K562 (cell line): ENCODE results near the gene GPR39. TPM values are rescaled to one million over a fixed set of nuclear protein-coding genes. Genes with fewer than 3 reads are reported as not detected.

ENCODE experiments used
- ATAC-seq: fragments of 200-7000 bp; cut with Tn5 transposase; 3 replicates; pipeline ENCODE4 v1.9.1; 2020; ENCODE audit warnings: moderate library complexity
- BruUV-seq: library from RNA; stranded (reverse); fragments of 400-500 nt; replicated peaks from 2 replicates; lab custom pipeline; 2021; lab: Mats Ljungman, UMichigan
- CTCF ChIA-PET: fragments of 300-600 bp; formaldehyde crosslinking; extraction: SDS; loops from one replicate; lab custom pipeline; 2021; ENCODE audit warnings: low intra/inter-chr PET ratio; lab: Yijun Ruan, JAX
- POLR2A ChIA-PET: fragments of 300-600, 350-650 bp; sonication (Branson Sonifier 250); formaldehyde crosslinking; extraction: SDS; loops from one replicate; lab custom pipeline; 2021; ENCODE audit warnings: antibody characterized with exemption, inconsistent platforms; lab: Yijun Ruan, JAX
- DNase-seq, 4 experiments: peaks; one replicate each; pipeline versions ENCODE4 v3.0.0 to v3.0.0-alpha.2; 2011 to 2018; ENCODE audit warnings: low spot score in 3 of 4, mixed read lengths in 3 of 4; ENCODE audit errors: extremely low read depth in 1 of 4
- FAIRE-seq: peaks from 2 replicates; lab custom pipeline; 2011; peaks lifted over from hg19 to GRCh38; lab: Jason Lieb, UNC
- H2AFZ ChIP-seq: 2 replicates; pipeline ENCODE4 v1.6.0; 2011; ENCODE audit warnings: low read depth, low read length, control low read depth, inconsistent platforms
- H3K27ac ChIP-seq: fragments of 200-600 bp; 3 replicates; pipeline ENCODE4 v1.8.0; 2011; ENCODE audit warnings: low read depth, mild to moderate bottlenecking, control low read depth, inconsistent platforms, low read length, moderate library complexity, mixed read lengths; ENCODE audit errors: extremely low read depth
- H3K27me3 ChIP-seq, 2 experiments: fragments of 300-600 bp in 1 of 2; 2 replicates in 1 of 2; 3 replicates in 1 of 2; pipeline versions ENCODE4 v1.6.0 to v1.8.0; 2011; ENCODE audit warnings: inconsistent platforms in 2 of 2, low read length in 2 of 2, mild to moderate bottlenecking in 1 of 2, mixed read lengths in 1 of 2, moderate library complexity in 1 of 2; ENCODE audit not compliant: control insufficient read depth in 2 of 2, insufficient read depth in 2 of 2
- H3K36me3 ChIP-seq: fragments of 300-600 bp; 3 replicates; pipeline ENCODE4 v1.8.0; 2011; ENCODE audit warnings: mild to moderate bottlenecking, low read length, inconsistent platforms; ENCODE audit not compliant: control insufficient read depth, insufficient read depth
- H3K4me1 ChIP-seq, 2 experiments: fragments of 200-600 bp in 1 of 2; replicated peaks in 1 of 2; 2 replicates in 1 of 2; 3 replicates in 1 of 2; pipeline versions ENCODE4 v1.5.1 to v1.8.0; 2011; ENCODE audit warnings: inconsistent platforms in 2 of 2, low read length in 2 of 2, mild to moderate bottlenecking in 1 of 2, mixed read lengths in 1 of 2, moderate library complexity in 1 of 2; ENCODE audit not compliant: control insufficient read depth in 2 of 2, insufficient read depth in 2 of 2
- H3K4me2 ChIP-seq: 2 replicates; pipeline ENCODE4 v1.6.1; 2011; ENCODE audit warnings: low read length, control low read depth, inconsistent platforms, mixed read lengths; ENCODE audit not compliant: insufficient read depth
- H3K4me3 ChIP-seq: fragments of 200-600 bp; sonication (generic), shearing (Covaris generic); 2 replicates; pipeline ENCODE4 v1.5.1; 2016; ENCODE audit warnings: control low read depth, inconsistent platforms
- H3K79me2 ChIP-seq: fragments of 200-600 bp; 3 replicates; pipeline ENCODE4 v1.8.0; 2011; ENCODE audit warnings: low read length, inconsistent platforms; ENCODE audit not compliant: control insufficient read depth, insufficient read depth
- H3K9ac ChIP-seq, 2 experiments: 2 replicates each; pipeline versions ENCODE4 v1.6.0 to v1.6.1; 2011; ENCODE audit warnings: low read depth in 2 of 2, low read length in 2 of 2, control low read depth in 1 of 2, inconsistent platforms in 1 of 2, mild to moderate bottlenecking in 1 of 2, mixed read lengths in 1 of 2; ENCODE audit not compliant: insufficient read depth in 1 of 2
- H3K9me1 ChIP-seq: one replicate; pipeline ENCODE4 v1.6.0; 2011; ENCODE audit warnings: inconsistent platforms, mild to moderate bottlenecking, low read length, moderate library complexity; ENCODE audit not compliant: control insufficient read depth, insufficient read depth
- H3K9me3 ChIP-seq: replicated peaks from 2 replicates; pipeline ENCODE4 v1.5.1; 2011; ENCODE audit warnings: low read depth, low read length, inconsistent platforms; ENCODE audit not compliant: control insufficient read depth, insufficient read depth
- H4K20me1 ChIP-seq: replicated peaks from 2 replicates; pipeline ENCODE4 v1.6.1; 2011; ENCODE audit warnings: low read length, inconsistent platforms, mixed read lengths; ENCODE audit not compliant: control insufficient read depth, insufficient read depth
- ARNT ChIP-seq, 2 experiments: fragments of 450-650 bp; IDR thresholded peaks; 2 replicates each; pipeline ENCODE4 v1.6.1; 2016; ENCODE audit warnings: mild to moderate bottlenecking in 1 of 2
- ASH1L ChIP-seq: fragments of 450-650 bp; IDR thresholded peaks from 2 replicates; pipeline ENCODE4 v1.6.1; 2018; ENCODE audit warnings: borderline replicate concordance, mild to moderate bottlenecking, low read depth; ENCODE audit not compliant: partially characterized antibody
- CC2D1A ChIP-seq: fragments of 450-650 bp; IDR thresholded peaks from 2 replicates; pipeline ENCODE4 v1.6.1; 2017; ENCODE audit warnings: mild to moderate bottlenecking
- SIN3B ChIP-seq: fragments of 450-650 bp; IDR thresholded peaks from 2 replicates; pipeline ENCODE4 v1.6.1; 2017; ENCODE audit warnings: low read depth, mild to moderate bottlenecking, moderate library complexity
- SMAD4 ChIP-seq: fragments of 250-450 bp; sonication (Bioruptor Pico); conservative IDR thresholded peaks from 2 replicates; pipeline ENCODE4 v1.8.0; 2021; ENCODE audit warnings: inconsistent platforms, mild to moderate bottlenecking, moderate library complexity
- SMARCC2 ChIP-seq: fragments of 450-650 bp; IDR thresholded peaks from 2 replicates; pipeline ENCODE4 v1.6.1; 2017; ENCODE audit warnings: antibody characterized with exemption, moderate library complexity, mild to moderate bottlenecking, low read depth
- SUPT5H ChIP-seq: fragments of 450-650 bp; IDR thresholded peaks from 2 replicates; pipeline ENCODE4 v1.6.1; 2016
- ZNF232 ChIP-seq: sonication (generic); formaldehyde crosslinking; IDR thresholded peaks from 2 replicates; pipeline ENCODE4 v1.8.0; 2022; ENCODE audit warnings: mild to moderate bottlenecking, missing genetic modification reagents
- ZNF282 ChIP-seq: sonication (generic); formaldehyde crosslinking; IDR thresholded peaks from 2 replicates; pipeline ENCODE4 v1.8.1; 2023; ENCODE audit warnings: missing genetic modification reagents
- ZNF408 ChIP-seq: fragments of 250-450 bp; sonication (Bioruptor Pico); IDR thresholded peaks from 2 replicates; pipeline ENCODE4 v1.4.0; 2020; ENCODE audit warnings: low read depth, mild to moderate bottlenecking, moderate library complexity
- WGBS: fragments of 100-300 bp; shearing (Covaris generic); methylation state at CpG from one replicate; pipeline ENCODE4 v1.1.6; 2016; ENCODE audit warnings: low coverage, mixed read lengths; ENCODE audit not compliant: insufficient coverage; ENCODE audit errors: missing lambda C conversion rate; 5-methylcytosine and 5-hydroxymethylcytosine counted together
- in situ Hi-C: fragments of 300-500 bp; cut with MboI; formaldehyde crosslinking; loops from 4 replicates; pipeline ENCODE4 v1.15.0; 2018; ENCODE audit warnings: inconsistent platforms, mixed read lengths
- intact Hi-C: fragments of 100-400 bp; cut with micrococcal nuclease; formaldehyde crosslinking; loops from 2 replicates; pipeline ENCODE4 v1.14.2; 2022
- polyA plus RNA-seq, 8 experiments: library from polyadenylated mRNA; depleted of rRNA in 4 of 8; stranded (reverse) in 5 of 8; unstranded in 3 of 8; fragments of >200 nt; fragmentation: Nextera tagmentation in 2 of 8; fragmentation: Illumina TruSeq in 1 of 8; extraction: Ambion mirVana in 2 of 8; extraction: Trizol in 1 of 8; gene quantifications; 2 replicates each; pipeline versions ENCODE4 v1.2.1 to v1.2.3, GENCODE V29; 2011 to 2014; ENCODE audit warnings: inconsistent platforms in 1 of 8, missing spikeins in 1 of 8
- total RNA-seq, 7 experiments: library from RNA; depleted of rRNA in 6 of 7; stranded (reverse); fragments of >200 nt in 6 of 7; fragmentation: Illumina TruSeq in 2 of 7; extraction: Trizol in 2 of 7; gene quantifications; 2 replicates each; pipeline versions ENCODE4 v1.2.1 to v1.2.3, GENCODE V29; 2011 to 2021; ENCODE audit warnings: low replicate concordance in 1 of 7

The GPR39 gene
- total and polyA plus RNA-seq, 9 of the 15 experiments (the other 6 are each of a cell fraction or from before 2014, with no cell fraction given) = 0.04 TPM; not detected in 8

DNA sequence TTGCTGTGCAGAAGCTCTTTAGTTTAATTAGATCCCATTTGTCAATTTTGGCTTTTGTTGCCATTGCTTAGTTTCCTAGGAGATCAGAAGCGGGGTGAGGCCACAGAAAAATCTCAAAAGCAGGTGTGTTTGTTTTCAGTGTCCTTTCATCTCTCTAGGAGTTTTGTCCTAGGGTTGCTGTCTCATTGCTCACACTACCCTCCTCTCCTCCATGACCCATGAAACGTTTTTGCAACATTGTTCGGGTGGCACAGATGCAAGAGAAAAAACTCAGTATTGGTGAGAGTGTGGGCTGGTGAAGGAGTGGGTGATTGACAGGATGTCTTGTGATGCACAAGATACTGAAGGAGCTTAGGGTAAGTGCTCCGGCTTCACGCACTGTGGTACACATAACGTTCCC, 149.8 kb downstream of the GPR39 start:
- in situ Hi-C loops = no loop called here
- no peak for FAIRE-seq
- no TSS peak for BruUV-seq

DNA sequence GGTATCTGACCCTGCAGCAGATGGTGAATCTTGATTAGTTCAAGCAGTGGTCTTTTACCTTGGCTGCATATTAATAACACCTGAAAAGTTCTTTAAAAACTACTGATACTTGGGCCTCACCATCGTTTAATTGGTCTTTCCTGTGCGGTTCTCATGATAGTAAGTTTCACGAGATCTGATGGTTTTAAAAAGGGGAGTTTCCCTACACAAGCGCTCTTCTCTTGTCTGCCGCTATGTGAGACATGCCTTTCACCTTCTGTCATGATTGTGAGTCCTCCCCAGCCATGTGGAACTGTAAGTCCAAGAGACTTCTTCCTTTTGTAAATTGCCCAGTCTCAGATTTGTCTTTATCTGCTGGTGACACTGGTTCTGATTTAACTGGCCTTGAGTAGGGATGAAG, 151.1 kb downstream of the GPR39 start:
- ATAC-seq = no peak
- TF ChIP-seq SUPT5H (no peak), ASH1L (no peak), CC2D1A (no peak), ZNF282 (CRISPR knock-in tag) (no peak), SMAD4 (no peak), ARNT (IDR thresholded peaks at IDR 0.05) (no peak), ZNF232 (CRISPR knock-in tag) (no peak), ZNF408 (CRISPR knock-in tag) (no peak)

More for the DNA sequence above, 149.8 kb downstream of the GPR39 start:
- Histone ChIP-seq H3K9ac (no peak overlapping the region), H3K9me3 (no peaks in the 10 kb centered on the region), H3K4me3 (no peak overlapping the region), H3K36me3 (no peaks in the 10 kb centered on the region), H3K4me1 (no peaks in the 10 kb centered on the region), H2AFZ (no peak overlapping the region), H3K79me2 (no peaks in the 10 kb centered on the region), H3K27ac (no peak overlapping the region), H3K4me2 (no peak overlapping the region), H4K20me1 (no peaks in the 10 kb centered on the region), H3K27me3 (no peaks in the 10 kb centered on the region), H3K9me1 (peaks cover 2% of the 10 kb centered on the region)
- POLR2A ChIA-PET = no interaction called here
- TF ChIP-seq SMARCC2 (no peak), SIN3B (no peak)
- CTCF ChIA-PET = no interaction called here
- DNase-seq (no peak), ATAC-seq (no peak)
- intact Hi-C loops = no loop called here
- 2% methylated on average over 6 of the region's 6 CpGs for WGBS

More for the DNA sequence above, 151.1 kb downstream of the GPR39 start:
- no peaks in the 10 kb centered on the region for H3K4me1 ChIP-seq
- H4K20me1 ChIP-seq = no peaks in the 10 kb centered on the region
- no peak overlapping the region for H3K9ac ChIP-seq
- FAIRE-seq (no peak), DNase-seq (no peak)
- ChIA-PET CTCF (no interaction called here), POLR2A (no interaction called here)
- H3K9me3 ChIP-seq = no peaks in the 10 kb centered on the region
- intact Hi-C loops = no loop called here
- no TSS peak for BruUV-seq
- H3K27me3 ChIP-seq = no peaks in the 10 kb centered on the region
- no peak overlapping the region for H3K4me2 ChIP-seq
- H2AFZ ChIP-seq = no peak overlapping the region
- H3K27ac ChIP-seq = no peak overlapping the region
- peaks cover 2% of the 10 kb centered on the region for H3K9me1 ChIP-seq
- H3K36me3 ChIP-seq = no peaks in the 10 kb centered on the region
- in situ Hi-C loops = no loop called here
- no peak overlapping the region for H3K4me3 ChIP-seq
- 0% methylated on average over 5 of the region's 5 CpGs for WGBS
- H3K79me2 ChIP-seq = no peaks in the 10 kb centered on the region
